GM18858 (cell line): ENCODE data around the gene PXN.

Source experiments
- ATAC-seq: cut with Tn5 transposase; IDR thresholded peaks from one replicate; pipeline ENCODE4 v1.9.1; 2021; ENCODE audit not compliant: unreplicated experiment

Gene PXN

GRCh38 chr12:120265473-120266179 is at the start of gene PXN:
Gene PXN, minus strand, starts transcription at chr12:120265730. Its CDS starts 101 bp downstream, at chr12:120265629.
- no peak for ATAC-seq

GRCh38 chr12:120314220-120314619 is 48.7 kb upstream of the PXN start:
- ATAC-seq: no peak

DNA sequence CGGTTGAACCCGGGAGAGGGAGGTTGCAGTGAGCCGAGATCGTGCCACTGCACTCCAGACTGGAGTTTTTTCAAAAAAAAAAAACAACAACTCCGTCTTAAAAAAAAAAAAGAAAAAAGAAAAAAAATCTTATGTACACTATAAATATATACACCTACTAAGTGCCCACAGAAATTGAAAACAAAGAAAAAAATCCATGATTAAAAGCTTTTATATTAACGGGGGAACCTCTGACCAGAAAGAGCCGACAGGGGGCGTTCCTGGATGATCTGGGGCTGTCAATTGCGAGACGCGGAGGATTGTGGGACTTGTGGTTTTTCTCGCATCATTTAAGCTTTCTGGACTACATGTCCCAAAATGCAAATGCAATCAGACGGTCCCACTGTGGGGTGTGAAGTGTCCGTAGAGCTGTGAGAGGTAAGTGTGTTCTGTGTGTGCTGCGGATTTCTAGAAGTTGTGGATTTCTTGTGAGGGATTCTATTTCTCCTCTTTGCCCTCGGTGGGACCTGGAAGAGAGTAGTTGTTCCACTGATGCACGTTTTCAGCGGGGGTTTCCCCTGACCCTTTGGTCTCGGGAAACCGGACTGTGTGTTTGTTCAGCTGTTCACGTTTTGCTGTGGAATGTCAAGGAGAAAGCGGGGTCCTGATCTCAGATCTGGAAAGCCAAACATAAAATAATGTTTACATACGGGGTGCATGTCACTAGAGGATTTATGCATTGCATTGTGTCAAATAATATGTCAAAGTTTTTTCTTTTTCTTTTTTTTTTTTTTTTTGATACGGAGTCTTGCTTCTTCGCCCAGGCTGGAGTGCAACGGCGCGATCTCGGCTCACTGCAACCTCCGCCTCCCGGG is 36.7 kb upstream of the PXN start, which contains the start of gene SIRT4:
TSS of gene SIRT4 (plus strand) at position 360 of the 854 bp plus-strand sequence. CDS start 1,241 bp downstream, outside the sequence.
- ATAC-seq: peak; percentile 78

DNA sequence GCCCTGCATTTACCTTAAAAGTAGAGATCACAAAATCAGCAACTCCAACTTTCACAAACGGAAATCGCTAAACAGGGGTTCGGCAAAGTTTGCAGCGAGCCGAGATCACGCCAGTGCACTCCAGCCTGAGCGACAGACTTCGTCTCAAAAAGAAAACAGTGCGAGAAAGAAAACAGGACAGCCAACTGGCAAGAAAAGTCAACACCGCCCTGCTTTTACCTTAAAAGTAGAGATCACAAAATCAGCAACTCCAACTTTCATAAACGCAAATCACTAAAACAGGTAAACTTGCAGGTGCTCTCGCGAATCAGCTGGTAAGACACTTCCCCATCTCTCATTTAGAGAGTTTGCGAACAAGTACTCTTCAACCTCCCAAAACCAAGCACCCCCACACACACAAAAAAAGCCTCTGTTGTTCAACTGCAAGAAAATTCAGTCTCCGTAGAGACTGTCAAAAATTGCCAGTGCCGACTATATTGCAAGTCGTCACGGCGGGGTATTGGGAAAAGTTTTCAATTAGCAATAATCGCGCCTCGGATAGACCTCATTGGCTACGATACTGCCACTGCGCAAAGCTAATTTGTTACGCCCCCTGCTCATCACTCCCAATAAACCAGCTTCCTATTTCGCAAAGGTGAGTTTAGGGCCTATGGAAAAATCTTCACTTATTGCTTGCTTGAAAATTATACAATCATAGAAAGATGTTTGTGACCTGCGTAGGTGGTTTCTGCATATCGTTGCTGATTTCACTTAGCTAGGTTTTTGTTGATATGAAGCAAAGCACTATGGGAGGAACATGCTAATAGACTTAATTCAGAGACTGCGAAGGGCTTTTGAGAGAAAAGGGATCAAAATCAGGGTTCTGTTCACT is 27.4 kb upstream of the PXN start, which contains the start of gene RNU4-1:
TSS of gene RNU4-1 (minus strand) at position 577 of the 871 bp plus-strand sequence.
- peak; percentile 41 for ATAC-seq

- peak; percentile 2 for ATAC-seq
Observed at GRCh38 chr12:120292411-120292660, 26.8 kb upstream of the PXN start.

DNA sequence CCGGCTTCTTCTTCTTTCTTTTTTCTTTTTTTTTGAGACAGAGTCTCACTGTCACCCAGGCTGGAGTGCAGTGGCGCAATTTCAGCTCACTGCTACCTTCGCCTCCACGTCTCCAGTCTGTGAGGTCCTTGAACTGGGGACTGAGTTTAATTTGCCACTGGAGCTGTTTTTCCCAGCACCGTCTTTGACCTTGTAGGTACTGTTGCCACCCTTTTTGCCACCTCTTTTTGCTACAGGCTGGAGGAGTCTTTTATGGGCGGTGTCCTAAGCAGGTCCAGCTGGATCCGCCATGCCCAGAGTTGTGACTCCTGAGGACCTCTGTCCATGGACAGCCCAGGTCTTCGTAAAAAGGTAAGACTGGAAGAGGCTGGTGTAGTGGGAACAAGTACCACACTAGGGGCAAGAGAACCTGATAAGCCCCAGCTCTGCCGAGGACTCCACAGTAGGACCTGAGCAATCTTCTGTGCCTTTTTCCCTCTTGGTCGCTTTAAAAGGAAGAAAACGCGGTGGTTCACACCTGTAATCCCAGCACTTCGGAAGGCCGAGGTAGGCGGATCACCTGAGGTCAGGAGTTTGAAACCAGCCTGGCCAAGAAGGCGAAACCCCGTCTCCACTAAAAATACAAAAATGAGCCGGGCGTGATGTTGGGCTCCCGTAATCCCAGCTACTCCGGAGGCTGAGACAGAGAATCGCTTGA is 25.2 kb upstream of the PXN start:
- no peak for ATAC-seq

- no peak for ATAC-seq
Observed at GRCh38 chr12:120287491-120287890, 22.0 kb upstream of the PXN start.

GRCh38 chr12:120286768-120287490 is 21.4 kb upstream of the PXN start:
- no peak for ATAC-seq

DNA sequence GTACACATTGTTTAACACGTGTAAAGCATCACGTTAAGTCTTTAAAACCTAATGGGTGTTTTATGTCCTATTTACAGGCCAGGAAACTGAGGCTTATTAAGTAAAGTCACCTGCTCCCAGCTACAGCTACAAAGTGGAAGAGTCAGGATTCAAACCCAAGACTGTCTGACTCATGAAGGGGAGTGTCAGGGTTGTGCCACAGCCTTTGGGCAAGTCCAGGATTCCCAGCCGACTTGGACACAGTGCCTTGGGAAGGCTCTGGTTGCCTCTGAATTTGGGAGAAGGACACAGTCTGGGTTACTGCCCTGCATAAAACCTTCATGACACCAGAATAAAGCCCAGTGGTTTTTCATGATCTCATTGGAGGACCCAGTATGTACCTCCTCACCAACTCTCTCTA is 18.9 kb upstream of the PXN start:
- ATAC-seq: no peak

DNA sequence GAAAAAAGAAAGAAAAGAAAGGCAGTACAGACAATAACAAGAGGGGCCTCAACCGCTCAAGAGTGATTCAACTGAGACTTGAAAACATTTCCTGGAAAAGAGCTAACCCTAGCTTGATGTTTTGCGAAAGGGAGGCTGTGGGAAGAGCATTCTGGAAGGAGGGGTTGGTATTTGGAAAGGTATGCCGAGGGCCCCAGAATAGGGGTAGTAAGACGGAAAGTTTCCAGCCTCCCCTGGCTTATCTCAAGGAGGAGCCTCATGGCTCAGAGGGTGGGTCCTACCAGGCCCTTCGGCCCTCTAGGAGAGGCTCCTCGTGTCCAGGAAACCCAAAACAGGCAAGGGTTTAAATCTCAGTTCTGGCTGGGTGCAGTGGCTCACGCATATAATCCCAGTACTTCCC is 17.8 kb upstream of the PXN start:
- ATAC-seq: no peak

GRCh38 chr12:120278137-120279069 is 12.9 kb upstream of the PXN start:
- ATAC-seq: no peak

- ATAC-seq: no peak
Observed at GRCh38 chr12:120276734-120277133, 11.2 kb upstream of the PXN start.

DNA sequence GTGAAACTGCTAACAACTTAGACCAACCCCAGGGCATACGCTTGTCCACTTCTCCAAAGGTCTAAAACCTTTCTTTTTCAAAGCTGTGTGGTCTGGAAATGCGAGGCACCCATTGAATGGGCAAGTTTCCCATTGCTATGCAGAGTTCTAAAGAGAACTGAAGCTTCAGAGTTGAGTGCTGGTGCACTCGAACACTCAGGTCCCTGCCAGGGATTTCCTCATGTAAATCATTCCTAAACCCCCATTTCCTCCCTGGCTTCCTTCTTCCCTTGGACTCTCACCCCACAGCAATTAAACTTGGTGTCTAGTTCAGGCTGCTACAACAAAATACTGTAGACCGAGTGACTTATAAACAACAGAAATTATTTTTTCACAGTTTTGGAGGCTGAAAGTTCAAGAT is 2.2 kb upstream of the PXN start:
- ATAC-seq: no peak

DNA sequence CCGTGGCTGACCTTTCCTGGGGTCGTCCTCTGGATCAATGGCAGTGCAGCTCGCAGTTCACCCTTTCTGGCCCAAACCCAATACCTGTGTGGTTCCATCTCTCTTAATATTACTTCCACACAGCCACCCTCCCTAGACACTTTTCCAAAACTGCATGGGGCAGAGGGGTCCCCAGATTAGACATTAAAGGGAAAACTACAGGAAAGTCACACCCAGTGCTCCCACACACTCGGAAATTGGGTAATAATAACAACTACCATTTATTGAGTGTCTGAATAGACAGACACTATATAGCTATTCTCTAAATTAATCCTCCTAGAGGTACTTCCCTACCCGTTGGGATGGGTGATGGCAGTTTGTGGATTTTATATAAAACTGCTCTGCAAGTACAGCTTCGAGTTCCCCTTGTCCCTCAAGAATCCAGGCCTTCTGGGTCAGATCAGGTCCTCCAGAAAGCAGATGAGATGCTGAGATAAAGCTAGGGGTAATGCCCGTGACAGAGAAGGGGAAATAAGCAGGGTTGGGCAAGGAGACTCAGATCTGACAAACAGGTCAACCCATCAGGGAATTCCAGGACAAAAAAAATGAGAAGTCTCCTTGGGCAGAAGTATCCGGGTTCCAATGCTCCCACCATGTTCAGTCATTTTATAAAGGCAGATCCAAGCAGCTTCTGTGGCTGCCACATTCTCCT is 795 bp upstream of the PXN start:
- ATAC-seq: no peak

- ATAC-seq: no peak
Observed at GRCh38 chr12:120264904-120265472, 542 bp downstream of the PXN start.

- ATAC-seq: no peak
Observed at GRCh38 chr12:120264086-120264903, 1.2 kb downstream of the PXN start.

DNA sequence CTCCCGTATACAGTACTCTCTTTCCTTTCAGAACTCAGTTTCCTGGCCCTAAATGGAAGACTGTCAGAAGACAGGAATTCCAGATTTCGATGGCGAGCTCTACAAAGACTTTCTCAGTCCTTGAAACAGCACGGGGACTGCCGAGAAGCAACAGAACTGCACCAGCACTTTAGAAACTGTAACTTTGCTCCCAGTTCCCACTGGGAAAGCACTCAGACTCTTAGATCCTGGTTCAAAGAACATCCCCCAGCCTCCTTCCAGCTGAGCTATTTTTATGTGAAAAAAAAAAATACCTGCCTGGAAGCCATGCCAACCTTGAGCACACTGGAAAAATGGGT is 1.8 kb downstream of the PXN start:
- no peak for ATAC-seq
